IgD-negative memory B cell (primary cell): ENCODE measurements around the gene MCM8. TPM values are rescaled to one million over a fixed set of nuclear protein-coding genes. Genes with fewer than 3 reads are reported as not detected.

Experiments used
- H3K27ac Mint-ChIP-seq, 3 donors: one replicate each; pipeline ENCODE4 v1.8.0; 2020 to 2022; ENCODE audit warnings: mild to moderate bottlenecking in 3 of 3, mixed read lengths in 3 of 3, moderate library complexity in 1 of 3
- H3K27me3 Mint-ChIP-seq: one replicate; pipeline ENCODE4 v1.8.0; 2021; ENCODE audit warnings: mixed read lengths
- H3K36me3 Mint-ChIP-seq: one replicate; pipeline ENCODE4 v1.8.0; 2020; ENCODE audit warnings: mild to moderate bottlenecking, mixed read lengths
- H3K4me1 Mint-ChIP-seq, 3 donors: one replicate each; pipeline ENCODE4 v1.8.0; 2020 to 2022; ENCODE audit warnings: mixed read lengths in 3 of 3, mild to moderate bottlenecking in 1 of 3
- H3K4me3 Mint-ChIP-seq, 4 donors: one replicate each; pipeline ENCODE4 v1.8.0; 2020 to 2022; ENCODE audit warnings: mild to moderate bottlenecking in 4 of 4, mixed read lengths in 4 of 4, moderate library complexity in 3 of 4
- H3K9me3 Mint-ChIP-seq, 3 donors: one replicate each; pipeline ENCODE4 v1.8.0; 2020 to 2021; ENCODE audit warnings: mixed read lengths in 3 of 3, mild to moderate bottlenecking in 1 of 3
- polyA plus RNA-seq: library from polyadenylated mRNA; unstranded; fragments of 300-500 nt; fragmentation: Illumina TruSeq; gene quantifications from one replicate; pipeline ENCODE4 v1.2.3, GENCODE V29; 2021

The MCM8 gene
- polyA plus RNA-seq, 1 donor from 2014 or later = 0.93 TPM

- peaks cover 4 to 6% (median 5%) of the 10 kb centered on the region in 3 donors for H3K4me1 Mint-ChIP-seq
- H3K27ac Mint-ChIP-seq = no peak overlapping the region
- no peaks in the 10 kb centered on the region for H3K36me3 Mint-ChIP-seq
- no peak overlapping the region for H3K4me3 Mint-ChIP-seq
- no peaks in the 10 kb centered on the region for H3K9me3 Mint-ChIP-seq
- no peaks in the 10 kb centered on the region for H3K27me3 Mint-ChIP-seq
Observed at GRCh38 chr20:5931411-5931810, 19.0 kb upstream of the MCM8 start.

GRCh38 chr20:5932796-5933195 is 17.7 kb upstream of the MCM8 start:
- peaks cover 4 to 6% (median 5%) of the 10 kb centered on the region in 3 donors for H3K4me1 Mint-ChIP-seq
- H3K36me3 Mint-ChIP-seq = no peaks in the 10 kb centered on the region
- H3K4me3 Mint-ChIP-seq = no peak overlapping the region
- H3K27me3 Mint-ChIP-seq = no peaks in the 10 kb centered on the region
- H3K9me3 Mint-ChIP-seq = no peaks in the 10 kb centered on the region
- H3K27ac Mint-ChIP-seq = no peak overlapping the region

DNA sequence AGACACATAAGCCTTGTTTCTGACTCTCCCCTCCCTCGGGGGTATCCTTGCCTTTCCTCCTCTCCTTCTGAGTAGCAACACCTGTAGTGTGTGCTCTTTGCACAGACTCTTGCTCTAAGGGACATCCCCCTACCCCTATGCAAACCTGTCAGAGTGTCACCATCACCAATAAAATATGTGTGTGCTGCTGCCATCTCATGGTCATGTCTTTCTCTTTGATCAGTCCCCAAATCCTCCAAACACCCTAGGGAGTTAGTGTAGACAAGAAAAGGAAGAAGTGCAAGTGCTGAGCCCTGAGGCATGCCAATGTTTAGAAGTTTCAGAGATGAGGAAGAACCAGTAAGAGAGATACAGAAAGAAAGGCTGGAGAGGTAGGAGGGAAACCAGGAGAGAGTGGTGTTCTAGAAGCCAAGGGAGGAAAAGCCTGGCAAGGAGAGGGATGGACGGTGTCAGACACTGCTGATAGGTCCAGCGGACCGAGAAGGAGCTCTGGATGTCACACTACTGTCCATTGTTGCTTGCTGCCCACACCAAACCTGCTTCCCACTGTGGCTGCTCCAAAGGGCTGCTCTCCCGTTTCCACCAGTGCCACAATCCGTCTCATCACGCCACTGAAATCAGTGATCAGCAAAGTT is 16.5 kb upstream of the MCM8 start:
- Mint-ChIP-seq H3K4me3 (no peak overlapping the region), H3K27ac (no peak overlapping the region), H3K4me1 (peaks cover 4 to 6% (median 5%) of the 10 kb centered on the region in 3 donors), H3K9me3 (no peaks in the 10 kb centered on the region), H3K36me3 (no peaks in the 10 kb centered on the region), H3K27me3 (no peaks in the 10 kb centered on the region)

DNA sequence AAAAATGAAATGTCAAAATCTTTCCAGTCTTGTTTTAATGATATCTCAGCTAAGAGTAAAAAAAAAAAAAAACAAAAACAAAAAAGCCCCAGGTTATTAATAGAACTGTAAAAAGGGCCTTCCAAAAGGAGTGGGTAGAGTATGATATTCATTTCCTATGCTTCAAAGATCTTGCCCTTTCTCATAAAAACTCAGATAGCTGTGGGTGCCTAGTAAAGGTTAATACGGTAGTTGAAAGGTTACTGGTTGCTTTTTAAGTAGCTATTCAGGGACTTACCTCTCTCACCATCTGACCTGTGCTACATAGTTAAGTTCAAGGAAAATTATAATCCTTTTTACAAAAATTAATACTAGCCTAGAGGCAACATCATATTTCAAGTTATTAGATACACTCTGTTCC is 15.1 kb upstream of the MCM8 start:
- Mint-ChIP-seq H3K4me1 (peaks cover 5 to 6% (median 5%) of the 10 kb centered on the region in 3 donors), H3K4me3 (no peak overlapping the region), H3K27me3 (no peaks in the 10 kb centered on the region), H3K36me3 (no peaks in the 10 kb centered on the region), H3K27ac (no peak overlapping the region), H3K9me3 (no peaks in the 10 kb centered on the region)

DNA sequence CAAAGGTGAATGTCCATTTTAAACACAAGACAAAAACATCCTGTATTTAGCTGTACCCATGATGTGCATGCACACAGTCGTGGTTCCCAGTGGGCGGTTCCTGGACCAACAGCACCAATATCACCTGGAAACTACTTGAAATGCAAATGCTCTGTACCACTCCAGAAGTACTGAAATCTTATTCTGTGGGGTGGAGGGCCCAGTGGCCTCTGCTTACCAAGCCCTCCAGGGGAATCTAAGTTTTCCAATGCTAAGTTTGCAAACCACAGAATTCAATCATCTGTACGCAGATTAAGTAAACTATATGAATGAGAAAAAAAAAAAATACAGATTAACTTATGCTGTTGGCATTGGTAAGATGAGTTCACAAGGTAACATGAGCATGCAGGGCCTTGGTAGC is 14.2 kb upstream of the MCM8 start:
- H3K4me3 Mint-ChIP-seq = no peak overlapping the region
- H3K27ac Mint-ChIP-seq = no peak overlapping the region
- peaks cover 5 to 6% (median 5%) of the 10 kb centered on the region in 3 donors for H3K4me1 Mint-ChIP-seq
- no peaks in the 10 kb centered on the region for H3K27me3 Mint-ChIP-seq
- H3K9me3 Mint-ChIP-seq = no peaks in the 10 kb centered on the region
- H3K36me3 Mint-ChIP-seq = no peaks in the 10 kb centered on the region

DNA sequence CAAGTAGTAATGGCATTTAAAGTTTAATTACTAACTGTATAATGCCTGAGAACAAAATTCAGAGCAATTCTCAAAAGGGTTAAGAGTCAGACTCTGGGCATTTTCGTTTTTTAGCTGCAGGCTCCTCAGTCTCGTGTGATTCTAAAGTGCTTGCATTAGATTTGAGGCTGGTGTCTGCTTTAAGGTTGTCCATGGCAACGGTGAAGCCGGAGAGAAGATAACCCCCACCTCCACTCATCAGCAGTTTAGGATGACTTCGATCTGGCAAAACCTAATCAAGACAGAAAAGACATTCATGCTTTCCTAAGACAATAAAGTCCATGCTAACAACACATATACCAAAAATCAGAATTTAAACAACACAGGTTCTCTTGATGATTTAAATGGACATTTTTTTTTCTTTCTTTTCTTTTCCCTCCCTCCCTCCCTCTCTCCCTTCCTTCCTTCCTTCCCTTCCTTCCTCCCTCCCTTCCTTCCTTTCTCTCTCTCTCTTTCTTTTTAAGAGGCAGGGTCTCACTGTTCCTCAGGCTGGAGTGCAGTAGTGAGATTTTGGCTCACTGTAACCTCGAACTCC is 11.9 kb upstream of the MCM8 start:
- Mint-ChIP-seq H3K27me3 (no peaks in the 10 kb centered on the region), H3K27ac (no peak overlapping the region), H3K4me1 (peaks cover 5 to 6% (median 5%) of the 10 kb centered on the region in 3 donors), H3K4me3 (no peak overlapping the region), H3K9me3 (no peaks in the 10 kb centered on the region), H3K36me3 (peaks cover 8% of the 10 kb centered on the region)

DNA sequence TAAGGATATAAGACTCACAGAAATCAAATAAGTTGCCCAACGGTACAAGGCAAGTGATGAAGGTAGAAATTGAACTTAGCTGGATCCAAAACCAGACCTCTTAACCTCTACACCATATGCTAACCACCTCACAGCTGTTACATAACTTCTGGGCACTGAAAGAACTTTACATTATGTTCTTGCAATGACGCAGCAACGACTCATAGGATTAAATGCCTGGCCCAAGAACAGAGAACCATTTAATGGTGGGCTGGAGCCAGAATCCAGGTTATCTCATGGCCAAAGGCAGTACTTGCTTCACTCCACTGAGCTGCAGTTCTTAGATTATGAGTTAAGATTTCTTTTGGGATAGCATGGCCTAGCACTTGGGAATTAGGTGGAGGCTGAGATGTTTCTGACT is 4.5 kb upstream of the MCM8 start:
- Mint-ChIP-seq H3K4me1 (peaks cover 14 to 27% (median 17%) of the 10 kb centered on the region in 3 donors), H3K27ac (peak overlapping the region in 1 of 3 donors; percentile 28), H3K4me3 (no peak overlapping the region), H3K9me3 (no peaks in the 10 kb centered on the region), H3K27me3 (peaks cover 1% of the 10 kb centered on the region), H3K36me3 (peaks cover 8% of the 10 kb centered on the region)

DNA sequence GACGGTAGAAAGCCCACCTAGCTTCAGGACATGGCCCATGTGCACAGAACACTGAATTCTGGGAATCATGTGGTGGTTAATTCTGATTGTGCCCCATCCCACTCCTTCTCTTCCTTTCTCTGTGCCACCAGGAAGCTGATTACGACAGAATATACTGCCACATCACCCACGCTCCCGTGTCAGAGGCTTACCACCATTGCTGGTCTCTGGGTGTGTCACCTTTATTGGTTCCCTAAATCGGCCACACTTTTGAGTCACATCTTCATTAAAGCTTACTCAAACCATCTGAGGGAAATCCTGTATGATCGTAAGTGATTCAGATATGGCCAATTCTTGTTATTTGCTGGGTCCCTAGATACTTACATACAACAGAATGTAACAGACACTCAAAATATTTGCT is 3.2 kb upstream of the MCM8 start:
- H3K27ac Mint-ChIP-seq = peak overlapping the region in 1 of 3 donors; percentile 2
- H3K27me3 Mint-ChIP-seq = peaks cover 1% of the 10 kb centered on the region
- H3K4me1 Mint-ChIP-seq = peaks cover 18 to 32% (median 25%) of the 10 kb centered on the region in 3 donors
- H3K36me3 Mint-ChIP-seq = peaks cover 4% of the 10 kb centered on the region
- no peaks in the 10 kb centered on the region for H3K9me3 Mint-ChIP-seq
- H3K4me3 Mint-ChIP-seq = no peak overlapping the region

DNA sequence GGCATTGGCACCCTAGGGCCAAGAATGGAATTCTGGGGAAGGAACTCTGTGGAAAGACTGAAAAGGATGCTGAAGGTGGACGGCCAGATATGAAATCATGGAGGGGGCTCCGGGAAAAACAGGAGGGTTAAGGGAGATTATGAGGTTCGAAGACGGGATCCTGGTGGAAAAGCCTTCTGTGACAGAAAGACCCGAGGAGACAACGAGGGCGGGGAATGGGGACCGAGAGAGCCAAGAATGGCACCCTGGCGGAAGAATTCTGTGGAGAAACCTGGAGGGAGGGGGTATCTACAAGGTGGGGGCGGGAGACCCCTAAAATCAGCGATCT is 545 bp upstream of the MCM8 start:
- peaks cover 18 to 29% (median 25%) of the 10 kb centered on the region in 3 donors for H3K4me1 Mint-ChIP-seq
- H3K4me3 Mint-ChIP-seq = peak overlapping the region; percentile 91 to 99 (median 98)
- H3K27me3 Mint-ChIP-seq = peaks cover 1% of the 10 kb centered on the region
- H3K9me3 Mint-ChIP-seq = no peaks in the 10 kb centered on the region
- peaks cover 4% of the 10 kb centered on the region for H3K36me3 Mint-ChIP-seq
- H3K27ac Mint-ChIP-seq = peak overlapping the region; percentile 78 to 100 (median 95)

GRCh38 chr20:5967469-5967868 is 17.0 kb downstream of the MCM8 start:
- H3K4me1 Mint-ChIP-seq = peaks cover 0 to 1% (median 0%) of the 10 kb centered on the region in 3 donors
- H3K9me3 Mint-ChIP-seq = no peaks in the 10 kb centered on the region
- no peak overlapping the region for H3K4me3 Mint-ChIP-seq
- H3K36me3 Mint-ChIP-seq = peaks cover 12% of the 10 kb centered on the region
- H3K27me3 Mint-ChIP-seq = no peaks in the 10 kb centered on the region
- H3K27ac Mint-ChIP-seq = no peak overlapping the region

- Mint-ChIP-seq H3K27me3 (no peaks in the 10 kb centered on the region), H3K4me3 (no peak overlapping the region), H3K4me1 (peaks cover 0 to 1% (median 0%) of the 10 kb centered on the region in 3 donors), H3K27ac (no peak overlapping the region), H3K9me3 (no peaks in the 10 kb centered on the region), H3K36me3 (peaks cover 12% of the 10 kb centered on the region)
Observed at GRCh38 chr20:5968462-5968861, 18.0 kb downstream of the MCM8 start.

- H3K4me1 Mint-ChIP-seq = peaks cover 0 to 1% (median 0%) of the 10 kb centered on the region in 3 donors
- H3K9me3 Mint-ChIP-seq = no peaks in the 10 kb centered on the region
- no peak overlapping the region for H3K27ac Mint-ChIP-seq
- H3K4me3 Mint-ChIP-seq = no peak overlapping the region
- no peaks in the 10 kb centered on the region for H3K27me3 Mint-ChIP-seq
- peaks cover 13% of the 10 kb centered on the region for H3K36me3 Mint-ChIP-seq
Observed at GRCh38 chr20:5969348-5969935, 19.0 kb downstream of the MCM8 start.

DNA sequence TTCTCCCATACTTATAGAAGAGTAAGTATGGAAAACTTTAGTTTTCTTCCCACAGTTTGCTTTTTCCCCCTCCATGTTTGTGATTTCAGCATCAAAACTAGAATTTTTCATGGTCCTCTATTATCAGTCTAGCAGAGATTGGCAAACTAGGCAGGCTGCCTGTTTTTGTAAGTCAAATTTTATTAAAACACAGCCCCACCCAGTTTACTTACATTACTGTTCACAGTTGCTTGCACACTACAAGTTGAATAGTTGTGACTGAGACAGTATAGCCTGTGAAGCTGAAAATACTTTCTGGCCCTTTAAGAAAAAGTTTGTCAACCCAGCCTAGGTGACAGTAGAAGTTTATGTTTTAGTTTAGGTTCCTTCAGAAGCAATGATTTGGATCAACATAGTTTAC is 19.5 kb downstream of the MCM8 start:
- Mint-ChIP-seq H3K4me1 (peaks cover 0 to 1% (median 0%) of the 10 kb centered on the region in 3 donors), H3K36me3 (peaks cover 14% of the 10 kb centered on the region), H3K27ac (no peak overlapping the region), H3K4me3 (no peak overlapping the region), H3K9me3 (no peaks in the 10 kb centered on the region), H3K27me3 (no peaks in the 10 kb centered on the region)

- H3K4me1 Mint-ChIP-seq = peaks cover 0 to 1% (median 0%) of the 10 kb centered on the region in 3 donors
- no peak overlapping the region for H3K4me3 Mint-ChIP-seq
- H3K27ac Mint-ChIP-seq = no peak overlapping the region
- H3K27me3 Mint-ChIP-seq = no peaks in the 10 kb centered on the region
- no peaks in the 10 kb centered on the region for H3K9me3 Mint-ChIP-seq
- H3K36me3 Mint-ChIP-seq = peaks cover 9% of the 10 kb centered on the region
Observed at GRCh38 chr20:5970381-5970780, 19.9 kb downstream of the MCM8 start.

DNA sequence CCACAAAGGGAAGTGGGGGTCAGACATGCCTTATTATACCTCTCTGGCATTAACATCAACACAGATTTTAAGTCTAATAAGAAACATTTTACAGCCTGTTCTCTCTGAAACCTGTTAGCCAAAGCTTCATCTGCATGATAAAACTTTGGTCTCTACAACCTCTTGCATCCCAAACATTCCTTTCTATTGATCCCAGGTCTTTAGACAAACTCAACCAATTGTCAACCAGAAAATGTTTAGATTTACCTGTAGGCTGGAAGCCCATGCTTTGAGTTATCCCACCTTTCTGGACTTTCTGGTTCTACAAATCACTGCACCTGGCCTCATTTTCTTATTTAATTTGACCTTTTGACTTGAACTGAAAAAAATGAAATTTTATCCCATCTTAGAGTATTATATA is 20.8 kb downstream of the MCM8 start:
- Mint-ChIP-seq H3K36me3 (peaks cover 9% of the 10 kb centered on the region), H3K27me3 (no peaks in the 10 kb centered on the region), H3K9me3 (no peaks in the 10 kb centered on the region), H3K27ac (no peak overlapping the region), H3K4me1 (peaks cover 0 to 1% (median 0%) of the 10 kb centered on the region in 3 donors), H3K4me3 (no peak overlapping the region)

DNA sequence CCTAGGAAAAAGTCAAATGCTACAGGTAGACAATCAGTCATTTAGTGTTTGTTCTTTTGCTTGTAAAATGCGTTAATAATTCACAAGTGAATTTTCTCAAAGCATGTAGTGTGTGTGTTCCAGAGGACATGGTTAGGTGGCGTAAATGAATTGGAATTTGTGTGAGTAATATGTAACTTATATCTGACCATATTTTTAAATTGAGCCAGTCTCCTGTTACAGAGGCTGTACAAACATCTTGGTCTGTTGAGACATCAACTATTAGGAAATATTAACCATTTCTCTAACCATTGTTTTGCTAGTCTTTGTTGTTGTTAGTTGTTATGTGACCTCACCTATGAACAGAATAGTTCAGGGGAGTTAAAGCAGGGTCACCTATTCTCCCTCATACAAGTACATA is 22.7 kb downstream of the MCM8 start:
- peaks cover 0 to 1% (median 0%) of the 10 kb centered on the region in 3 donors for H3K4me1 Mint-ChIP-seq
- H3K4me3 Mint-ChIP-seq = no peak overlapping the region
- peaks cover 4% of the 10 kb centered on the region for H3K36me3 Mint-ChIP-seq
- no peaks in the 10 kb centered on the region for H3K9me3 Mint-ChIP-seq
- H3K27me3 Mint-ChIP-seq = no peaks in the 10 kb centered on the region
- H3K27ac Mint-ChIP-seq = no peak overlapping the region
